Activated naive CD4-positive, alpha-beta T cell treated with anti-CD3 and anti-CD28 coated beads for 36 hours (primary cell): Measurements from ENCODE around the gene HNRNPC. TPM values are rescaled to one million over a fixed set of nuclear protein-coding genes. Genes with fewer than 3 reads are reported as not detected.
A peak's percentile ranks its signal among the peaks of the same experiment; 100 is the strongest.
"Not testable (repeated sequence)": the region's sequence is repeated elsewhere in the genome, so short reads cannot be mapped to it uniquely, and the experiment has no call there.

ENCODE experiments used
- CTCF ChIA-PET: fragments of 350-600 bp; sonication (Branson Sonifier 250); formaldehyde crosslinking; loops from one replicate; lab custom pipeline; 2021; ENCODE audit warnings: antibody characterized with exemption; lab: Charles Lee
- DNase-seq: peaks from one replicate; pipeline ENCODE4 v3.0.0-alpha.2; 2020
- H3K27ac Mint-ChIP-seq: one replicate; pipeline ENCODE4 v1.8.0; 2021; ENCODE audit warnings: mild to moderate bottlenecking, mixed read lengths
- H3K27me3 Mint-ChIP-seq: one replicate; pipeline ENCODE4 v1.8.0; 2021; ENCODE audit warnings: low read depth, mixed read lengths
- H3K36me3 Mint-ChIP-seq: one replicate; pipeline ENCODE4 v1.8.0; 2021; ENCODE audit warnings: low read depth, mixed read lengths
- H3K4me1 Mint-ChIP-seq: one replicate; pipeline ENCODE4 v1.8.0; 2021; ENCODE audit warnings: low read depth, mixed read lengths
- H3K4me3 Mint-ChIP-seq: one replicate; pipeline ENCODE4 v1.8.0; 2021; ENCODE audit warnings: mild to moderate bottlenecking, moderate library complexity, mixed read lengths
- H3K9me3 Mint-ChIP-seq: one replicate; pipeline ENCODE4 v1.8.0; 2021; ENCODE audit warnings: mixed read lengths
- intact Hi-C: fragments of 100-400 bp; cut with micrococcal nuclease; formaldehyde crosslinking; loops from one replicate; pipeline ENCODE4 v1.15.1; 2023
- total RNA-seq, 2 experiments: library from RNA; stranded (reverse); gene quantifications; one replicate each; pipeline ENCODE4 v1.2.3, GENCODE V29; 2021

Gene HNRNPC
- 1,000 to 10,000 TPM; 1,252 to 1,377 TPM for total RNA-seq

- intact Hi-C loops = loop anchor here (1.0 to 5.0 kb wide), 14 partner anchors 39 to 1738 kb away; partner anchors contain the start of genes CHD8, DAD1, LRP10 and METTL3
- H3K27ac Mint-ChIP-seq = peak within 1 kb of the TSS; percentile 100
- no peaks in the 10 kb centered on the region for H3K9me3 Mint-ChIP-seq
- peaks cover 25% of the 10 kb centered on the region for H3K4me1 Mint-ChIP-seq
- peak within 1 kb of the TSS; percentile 100 for H3K4me3 Mint-ChIP-seq
- DNase-seq = peak; percentile 100
- CTCF ChIA-PET = interaction anchor here (1.3 kb wide), 1 partner anchor 113 kb away, joined by 4 read pairs; no protein-coding TSS in a partner anchor
- no peaks in the 10 kb centered on the region for H3K27me3 Mint-ChIP-seq
- H3K36me3 Mint-ChIP-seq = peaks cover 45% of the 10 kb centered on the region
Measured at GRCh38 chr14:21269252-21270046, at the start of gene HNRNPC. Gene HNRNPC, minus strand, starts transcription at chr14:21269442. Its CDS starts 35,249 bp downstream, at chr14:21234193.

DNA sequence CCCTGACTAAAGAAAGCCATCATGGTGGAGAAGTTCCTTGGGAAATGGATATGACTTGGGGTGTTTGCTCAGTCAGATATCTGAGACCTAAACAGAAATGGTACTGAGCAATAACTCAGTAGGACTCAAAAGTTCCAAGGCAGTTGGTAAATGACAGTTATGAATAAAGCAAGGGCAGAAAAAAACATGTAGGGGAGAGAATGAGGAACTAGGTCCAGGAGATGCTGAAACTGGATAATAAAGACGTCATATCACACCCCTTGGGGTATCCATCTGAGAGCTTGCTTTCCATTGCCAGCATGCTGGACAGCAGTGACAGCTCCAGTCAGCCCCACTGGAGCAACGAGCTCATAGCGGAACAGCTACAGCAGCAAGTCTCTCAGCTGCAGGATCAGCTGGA, 48.2 kb upstream of the HNRNPC start:
- H3K27ac Mint-ChIP-seq = no peak overlapping the region

GRCh38 chr14:21313512-21313911, 44.3 kb upstream of the HNRNPC start:
- Mint-ChIP-seq H3K36me3 (no peaks in the 10 kb centered on the region), H3K4me1 (peaks cover 10% of the 10 kb centered on the region), H3K9me3 (no peaks in the 10 kb centered on the region), H3K27me3 (no peaks in the 10 kb centered on the region), H3K4me3 (no peak overlapping the region), H3K27ac (no peak overlapping the region)
- intact Hi-C loops = no loop called here
- DNase-seq = no peak
- CTCF ChIA-PET = interaction anchor here (0.7 kb wide), 1 partner anchor 21 kb away, joined by 3 read pairs; no protein-coding TSS in a partner anchor

More for the DNA sequence above, 48.2 kb upstream of the HNRNPC start:
- intact Hi-C loops = no loop called here
- no peaks in the 10 kb centered on the region for H3K9me3 Mint-ChIP-seq
- DNase-seq = no peak
- H3K27me3 Mint-ChIP-seq = no peaks in the 10 kb centered on the region
- CTCF ChIA-PET = interaction anchor here (0.6 to 0.7 kb wide), 3 partner anchors 30 to 127 kb away, joined by 3 read pairs; no protein-coding TSS in a partner anchor
- peaks cover 8% of the 10 kb centered on the region for H3K4me1 Mint-ChIP-seq
- H3K36me3 Mint-ChIP-seq = no peaks in the 10 kb centered on the region
- H3K4me3 Mint-ChIP-seq = no peak overlapping the region

DNA sequence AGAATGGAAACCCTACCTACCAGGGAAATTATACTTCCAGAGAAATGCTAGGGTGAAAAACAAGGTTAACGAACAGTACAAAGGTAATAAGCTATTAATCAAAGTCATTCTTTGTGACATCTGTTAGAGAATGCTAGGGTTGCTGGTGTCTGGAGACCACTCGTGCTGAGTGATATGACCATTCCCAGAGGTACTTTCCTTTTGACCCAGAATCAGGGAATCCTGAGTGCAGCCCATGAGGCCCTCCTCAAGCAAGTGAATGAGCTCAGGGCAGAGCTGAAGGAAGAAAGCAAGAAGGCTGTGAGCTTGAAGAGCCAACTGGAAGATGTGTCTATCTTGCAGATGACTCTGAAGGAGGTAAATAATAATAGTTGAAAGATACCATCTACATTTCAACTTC, 42.4 kb upstream of the HNRNPC start:
- Mint-ChIP-seq H3K4me1 (peaks cover 23% of the 10 kb centered on the region), H3K27ac (no peak overlapping the region), H3K36me3 (no peaks in the 10 kb centered on the region), H3K9me3 (no peaks in the 10 kb centered on the region), H3K27me3 (no peaks in the 10 kb centered on the region), H3K4me3 (no peak overlapping the region)
- intact Hi-C loops = no loop called here
- CTCF ChIA-PET = interaction anchor here (0.5 to 1.1 kb wide), 2 partner anchors 47 to 239 kb away, joined by 3 read pairs; no protein-coding TSS in a partner anchor
- DNase-seq = no peak

DNA sequence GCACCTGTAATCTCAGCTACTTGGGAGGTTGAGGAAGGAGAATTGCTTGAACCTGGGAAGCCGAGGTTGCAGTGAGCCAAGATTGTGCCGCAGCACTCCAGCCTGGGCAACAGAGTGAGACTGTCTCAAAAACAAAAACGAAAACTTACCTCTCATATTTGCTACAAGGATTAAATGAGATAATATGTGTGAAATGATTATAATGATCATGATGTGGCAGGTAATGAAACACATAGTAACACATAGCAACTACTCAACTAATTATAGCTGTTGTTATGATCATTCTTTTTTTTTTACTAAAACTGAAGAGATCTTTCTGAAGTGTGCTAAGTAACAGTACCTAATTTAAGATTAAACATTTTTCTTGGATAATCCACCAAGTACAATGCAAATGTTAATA, 40.7 kb upstream of the HNRNPC start:
- intact Hi-C loops = loop anchor here (2.0 kb wide), 2 partner anchors 205 to 1289 kb away; partner anchors contain the start of gene ABHD4
- no peaks in the 10 kb centered on the region for H3K27me3 Mint-ChIP-seq
- H3K4me3 Mint-ChIP-seq = no peak overlapping the region
- no peaks in the 10 kb centered on the region for H3K36me3 Mint-ChIP-seq
- H3K27ac Mint-ChIP-seq = peak overlapping the region; percentile 24
- peaks cover 23% of the 10 kb centered on the region for H3K4me1 Mint-ChIP-seq
- no peak for DNase-seq
- no peaks in the 10 kb centered on the region for H3K9me3 Mint-ChIP-seq
- CTCF ChIA-PET = interaction anchor here (0.7 to 1.0 kb wide), 2 partner anchors 45 to 1393 kb away, joined by 3 to 4 read pairs; no protein-coding TSS in a partner anchor

- DNase-seq = no peak
- Mint-ChIP-seq H3K27ac (peak overlapping the region; percentile 87), H3K27me3 (no peaks in the 10 kb centered on the region), H3K36me3 (no peaks in the 10 kb centered on the region), H3K4me1 (peaks cover 23% of the 10 kb centered on the region), H3K4me3 (peak overlapping the region; percentile 66), H3K9me3 (no peaks in the 10 kb centered on the region)
- CTCF ChIA-PET = interaction anchor here (1.0 to 1.2 kb wide), 2 partner anchors 33 to 44 kb away, joined by 3 read pairs; no protein-coding TSS in a partner anchor
- intact Hi-C loops = loop anchor here (2.0 kb wide), 2 partner anchors 204 to 1290 kb away; partner anchors contain the start of gene ABHD4
Measured at GRCh38 chr14:21309238-21309636, 40.0 kb upstream of the HNRNPC start.

DNA sequence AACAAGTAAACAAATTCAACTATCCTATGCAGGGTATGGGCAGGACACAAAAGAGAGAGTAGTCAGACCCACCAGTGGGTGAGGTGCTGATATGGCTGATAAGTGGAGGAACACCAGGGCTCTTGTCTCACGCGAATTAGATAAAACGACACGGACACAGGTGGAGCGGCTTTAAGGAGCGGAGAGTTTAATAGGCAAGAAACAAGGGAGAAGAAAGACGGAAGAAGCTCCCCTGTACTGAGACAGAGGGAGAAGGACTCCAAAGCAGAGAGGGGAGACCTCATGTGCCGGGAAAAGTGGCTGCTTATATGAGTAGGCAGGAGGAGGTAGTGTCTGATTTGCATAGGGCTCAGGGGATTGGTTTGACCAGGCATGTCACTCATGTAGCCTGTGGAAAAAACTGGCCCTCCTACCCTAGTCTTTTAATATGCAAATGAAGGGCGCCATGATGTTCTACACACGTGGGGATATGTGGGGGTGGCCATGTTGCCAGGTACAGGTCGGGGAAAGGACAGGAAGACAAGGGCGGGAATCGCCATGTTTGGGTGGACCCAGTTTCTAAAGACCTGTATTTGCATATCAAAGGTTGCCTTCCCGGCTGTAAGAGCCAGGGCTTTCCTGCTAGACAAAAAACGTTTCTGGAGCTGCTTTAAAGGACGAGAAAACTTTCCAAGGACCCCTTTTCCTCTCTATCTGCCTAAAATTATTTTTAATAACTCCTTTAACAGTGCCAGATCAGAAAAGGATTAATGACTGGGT, 39.4 kb upstream of the HNRNPC start:
- CTCF ChIA-PET = interaction anchor here (0.6 to 1.4 kb wide), 5 partner anchors 19 to 205 kb away, joined by 3 to 4 read pairs (median 3); no protein-coding TSS in a partner anchor
- Mint-ChIP-seq H3K27ac (peak overlapping the region; percentile 87), H3K4me3 (peak overlapping the region; percentile 66), H3K4me1 (peaks cover 23% of the 10 kb centered on the region), H3K27me3 (no peaks in the 10 kb centered on the region), H3K36me3 (no peaks in the 10 kb centered on the region), H3K9me3 (no peaks in the 10 kb centered on the region)
- intact Hi-C loops = loop anchor here (1.0 to 2.0 kb wide), 9 partner anchors 39 to 1290 kb away; partner anchors contain the start of genes ABHD4, CHD8, HNRNPC and METTL3
- peak; percentile 94 for DNase-seq

GRCh38 chr14:21308132-21308478, 38.9 kb upstream of the HNRNPC start:
- H3K4me3 Mint-ChIP-seq = peak overlapping the region; percentile 66
- DNase-seq = no peak
- H3K36me3 Mint-ChIP-seq = no peaks in the 10 kb centered on the region
- intact Hi-C loops = loop anchor here (1.0 to 2.0 kb wide), 9 partner anchors 39 to 1291 kb away; partner anchors contain the start of genes ABHD4, CHD8, HNRNPC and METTL3
- CTCF ChIA-PET = interaction anchor here (0.6 to 1.4 kb wide), 4 partner anchors 20 to 204 kb away, joined by 3 to 4 read pairs (median 3); no protein-coding TSS in a partner anchor
- peaks cover 3% of the 10 kb centered on the region for H3K27me3 Mint-ChIP-seq
- H3K4me1 Mint-ChIP-seq = peaks cover 23% of the 10 kb centered on the region
- H3K9me3 Mint-ChIP-seq = no peaks in the 10 kb centered on the region
- peak overlapping the region; percentile 73 for H3K27ac Mint-ChIP-seq

DNA sequence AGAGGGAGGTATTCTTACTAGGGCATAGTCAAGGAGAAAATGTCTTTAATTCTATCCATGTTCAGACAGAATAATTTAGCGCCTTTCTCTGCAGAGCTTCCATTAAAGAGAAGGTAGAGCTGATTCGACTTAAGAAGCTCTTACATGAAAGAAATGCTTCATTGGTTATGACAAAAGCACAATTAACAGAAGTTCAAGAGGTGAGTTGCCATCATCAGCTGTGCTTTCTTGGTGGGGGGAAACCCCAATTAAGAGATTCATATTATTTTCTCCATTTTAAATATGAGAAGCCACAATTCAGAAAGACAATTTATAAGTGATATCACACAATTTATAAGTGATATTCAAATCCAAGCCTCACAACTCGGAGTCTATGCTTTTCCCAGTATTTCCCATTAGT, 38.4 kb upstream of the HNRNPC start:
- CTCF ChIA-PET = interaction anchor here (0.6 to 1.4 kb wide), 5 partner anchors 20 to 204 kb away, joined by 3 to 4 read pairs (median 3); no protein-coding TSS in a partner anchor
- H3K36me3 Mint-ChIP-seq = no peaks in the 10 kb centered on the region
- no peak overlapping the region for H3K27ac Mint-ChIP-seq
- H3K9me3 Mint-ChIP-seq = no peaks in the 10 kb centered on the region
- no peak overlapping the region for H3K4me3 Mint-ChIP-seq
- H3K27me3 Mint-ChIP-seq = peaks cover 5% of the 10 kb centered on the region
- DNase-seq = no peak
- H3K4me1 Mint-ChIP-seq = peaks cover 23% of the 10 kb centered on the region
- intact Hi-C loops = loop anchor here (1.0 to 2.0 kb wide), 9 partner anchors 38 to 1291 kb away; partner anchors contain the start of genes ABHD4, CHD8, HNRNPC and METTL3

- DNase-seq, CTCF ChIA-PET, H3K36me3 Mint-ChIP-seq, intact Hi-C loops, H3K9me3 Mint-ChIP-seq, H3K27ac Mint-ChIP-seq, H3K4me1 Mint-ChIP-seq, H3K4me3 Mint-ChIP-seq: not testable (repeated sequence)
- H3K27me3 Mint-ChIP-seq = peaks cover 19% of the 10 kb centered on the region
Measured at GRCh38 chr14:21302836-21303140, 33.5 kb upstream of the HNRNPC start.

GRCh38 chr14:21302013-21302835, 33.0 kb upstream of the HNRNPC start:
- Mint-ChIP-seq H3K4me1 (peaks cover 4% of the 10 kb centered on the region), H3K27ac (no peak overlapping the region), H3K9me3 (no peaks in the 10 kb centered on the region), H3K4me3 (no peak overlapping the region), H3K36me3 (no peaks in the 10 kb centered on the region), H3K27me3 (peaks cover 22% of the 10 kb centered on the region)
- CTCF ChIA-PET = no interaction called here
- DNase-seq = no peak
- intact Hi-C loops = no loop called here
